Upper lobe of left lung (tissue), 4 donors: ENCODE data around the gene ME2.

Experiments
- EP300 ChIP-seq, 4 donors: sonication (generic); formaldehyde crosslinking; IDR thresholded peaks; one replicate each; pipeline ENCODE4 v1.5.1; 2017; ENCODE audit warnings: antibody characterized with exemption in 4 of 4, control low read depth in 2 of 4
- POLR2A ChIP-seq, 4 donors: fragments of 450-650 bp; IDR thresholded peaks; one replicate each; pipeline ENCODE4 v1.5.1; 2016 to 2017; ENCODE audit warnings: antibody characterized with exemption in 4 of 4, mild to moderate bottlenecking in 2 of 4
- TF ChIP-seq, protein P1 (sequence below), 6 experiments: fragments of 450-650 bp in 4 of 6; fragments of 200-600 bp in 2 of 6; sonication (generic) in 2 of 6; IDR thresholded peaks; one replicate each; pipeline ENCODE4 v1.5.1; 2016 to 2019; ENCODE audit warnings: antibody characterized with exemption in 6 of 6

DNA sequence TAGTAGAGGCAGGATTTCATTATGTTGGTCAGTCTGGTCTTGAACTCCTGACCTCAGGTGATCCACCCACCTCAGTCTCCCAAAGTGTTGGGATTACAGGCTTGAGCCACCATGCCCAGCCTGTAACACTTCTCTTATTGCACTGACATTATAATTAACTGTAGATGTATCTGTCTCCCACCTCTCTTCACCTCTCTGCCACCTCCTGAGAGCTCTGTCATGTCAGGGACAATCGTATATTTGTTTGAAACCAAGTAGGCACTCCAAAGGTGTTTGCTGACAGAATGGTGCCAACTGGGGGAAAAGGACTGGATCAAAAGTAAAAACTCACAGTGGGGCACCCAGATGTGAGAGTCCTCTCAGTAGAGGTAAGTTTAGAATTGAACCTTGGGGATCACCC is 17.3 kb upstream of the ME2 start:
- TF ChIP-seq, protein P1, sequence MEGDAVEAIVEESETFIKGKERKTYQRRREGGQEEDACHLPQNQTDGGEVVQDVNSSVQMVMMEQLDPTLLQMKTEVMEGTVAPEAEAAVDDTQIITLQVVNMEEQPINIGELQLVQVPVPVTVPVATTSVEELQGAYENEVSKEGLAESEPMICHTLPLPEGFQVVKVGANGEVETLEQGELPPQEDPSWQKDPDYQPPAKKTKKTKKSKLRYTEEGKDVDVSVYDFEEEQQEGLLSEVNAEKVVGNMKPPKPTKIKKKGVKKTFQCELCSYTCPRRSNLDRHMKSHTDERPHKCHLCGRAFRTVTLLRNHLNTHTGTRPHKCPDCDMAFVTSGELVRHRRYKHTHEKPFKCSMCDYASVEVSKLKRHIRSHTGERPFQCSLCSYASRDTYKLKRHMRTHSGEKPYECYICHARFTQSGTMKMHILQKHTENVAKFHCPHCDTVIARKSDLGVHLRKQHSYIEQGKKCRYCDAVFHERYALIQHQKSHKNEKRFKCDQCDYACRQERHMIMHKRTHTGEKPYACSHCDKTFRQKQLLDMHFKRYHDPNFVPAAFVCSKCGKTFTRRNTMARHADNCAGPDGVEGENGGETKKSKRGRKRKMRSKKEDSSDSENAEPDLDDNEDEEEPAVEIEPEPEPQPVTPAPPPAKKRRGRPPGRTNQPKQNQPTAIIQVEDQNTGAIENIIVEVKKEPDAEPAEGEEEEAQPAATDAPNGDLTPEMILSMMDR (IDR thresholded peaks at IDR 0.05) = no peak
- TF ChIP-seq POLR2A (IDR thresholded peaks at IDR 0.05) = no peak
- TF ChIP-seq EP300 (IDR thresholded peaks at IDR 0.05) = no peak
